Adrenal gland (tissue), 5 donors: Measurements from ENCODE around the gene SDK1.

ENCODE experiments used
- CTCF ChIP-seq, 6 experiments: fragments of 450-650 bp in 4 of 6; fragments of 200-600 bp in 2 of 6; sonication (generic) in 1 of 6; IDR thresholded peaks; 1 replicate in 5 of 6; 2 replicates in 1 of 6; pipeline versions ENCODE4 v1.5.1 to v1.8.0; 2016 to 2021; ENCODE audit warnings: antibody characterized with exemption in 6 of 6, mild to moderate bottlenecking in 2 of 6, moderate library complexity in 1 of 6
- POLR2A ChIP-seq, 2 donors: fragments of 450-650 bp; IDR thresholded peaks; one replicate each; pipeline ENCODE4 v1.6.1; 2017; ENCODE audit warnings: antibody characterized with exemption in 2 of 2, mild to moderate bottlenecking in 2 of 2, moderate library complexity in 1 of 2
- donor health status: DM: no; HTN: no; CAD: no.

GRCh38 chr7:3265388-3265787 lies 35.7 kb upstream of the SDK1 start:
- TF ChIP-seq CTCF (IDR thresholded peaks at IDR 0.05) (no peak), POLR2A (IDR thresholded peaks at IDR 0.05) (no peak)
